ENCODE results near the gene DIP2C. TPM values are rescaled to one million over a fixed set of nuclear protein-coding genes. Genes with fewer than 3 reads are reported as not detected.

DIP2C gene
- total RNA-seq, 2 donors from 2014 or later = 21.6 to 30.5 TPM

GRCh38 chr10:391847-392704 is 297.4 kb downstream of the DIP2C start:
- intact Hi-C loops (cut with DNase I) = no loop called here
- no peak for ATAC-seq
- DNase-seq = no peak

- no peak for DNase-seq
- intact Hi-C loops (cut with DNase I) = no loop called here
- ATAC-seq = no peak
Measured at GRCh38 chr10:391305-391704, 298.2 kb downstream of the DIP2C start.

- intact Hi-C loops (cut with DNase I) = no loop called here
- DNase-seq = no peak
- no peak for ATAC-seq
Measured at GRCh38 chr10:390449-391100, 298.9 kb downstream of the DIP2C start.

GRCh38 chr10:389836-390448 is 299.5 kb downstream of the DIP2C start:
- intact Hi-C loops (cut with DNase I) = no loop called here
- no peak for ATAC-seq
- no peak for DNase-seq

GRCh38 chr10:389261-389790 is 300.1 kb downstream of the DIP2C start:
- intact Hi-C loops (cut with DNase I) = no loop called here
- ATAC-seq = no peak
- DNase-seq = no peak

GRCh38 chr10:388661-389045 is 300.8 kb downstream of the DIP2C start:
- no peak for DNase-seq
- intact Hi-C loops (cut with DNase I) = no loop called here
- no peak for ATAC-seq

GRCh38 chr10:387909-388660 is 301.4 kb downstream of the DIP2C start:
- DNase-seq = no peak
- intact Hi-C loops (cut with DNase I) = no loop called here
- ATAC-seq = peak; percentile 53 to 54

- no peak for ATAC-seq
- DNase-seq = no peak
- intact Hi-C loops (cut with DNase I) = no loop called here
Measured at GRCh38 chr10:387593-387891, 301.9 kb downstream of the DIP2C start.

- no peak for DNase-seq
- intact Hi-C loops (cut with DNase I) = no loop called here
- peak in 1 of 2 donors; percentile 48 for ATAC-seq
Measured at GRCh38 chr10:386771-387592, 302.5 kb downstream of the DIP2C start.

- no peak for ATAC-seq
- DNase-seq = no peak
- intact Hi-C loops (cut with DNase I) = no loop called here
Measured at GRCh38 chr10:385571-386300, 303.7 kb downstream of the DIP2C start.

GRCh38 chr10:384538-385305 is 304.7 kb downstream of the DIP2C start:
- DNase-seq (no peak), ATAC-seq (no peak)
- intact Hi-C loops (cut with DNase I) = no loop called here

GRCh38 chr10:383519-383918 is 305.9 kb downstream of the DIP2C start:
- no peak for ATAC-seq
- intact Hi-C loops (cut with DNase I) = no loop called here
- DNase-seq = no peak

- ATAC-seq (peak in 1 of 2 donors; percentile 35), DNase-seq (no peak)
- intact Hi-C loops (cut with DNase I) = no loop called here
Measured at GRCh38 chr10:381805-382204, 307.7 kb downstream of the DIP2C start.

GRCh38 chr10:381346-381745 is 308.1 kb downstream of the DIP2C start:
- DNase-seq (no peak), ATAC-seq (no peak)
- intact Hi-C loops (cut with DNase I) = no loop called here

GRCh38 chr10:380313-380940 is 309.0 kb downstream of the DIP2C start:
- ATAC-seq (peak in 1 of 2 donors; percentile 40), DNase-seq (no peak)
- intact Hi-C loops (cut with DNase I) = no loop called here

GRCh38 chr10:378930-379704 is 310.4 kb downstream of the DIP2C start:
- intact Hi-C loops (cut with DNase I) = no loop called here
- DNase-seq (no peak), ATAC-seq (no peak)
